GM19467 (cell line): ENCODE data around the gene GSC2.

Experiments used
- ATAC-seq: cut with Tn5 transposase; IDR thresholded peaks from one replicate; pipeline ENCODE4 v1.9.1; 2021; ENCODE audit warnings: mild to moderate bottlenecking, moderate library complexity; ENCODE audit not compliant: unreplicated experiment

Gene GSC2

GRCh38 chr22:19121631-19122142, 28.4 kb downstream of the GSC2 start:
- ATAC-seq = peak; percentile 23

- no peak for ATAC-seq
These were observed 29.1 kb downstream of the GSC2 start for GRCh38 chr22:19120829-19121630.

GRCh38 chr22:19119949-19120348, 30.1 kb downstream of the GSC2 start:
- ATAC-seq = no peak

GRCh38 chr22:19118329-19118880, 31.7 kb downstream of the GSC2 start:
- ATAC-seq = peak; percentile 39

GRCh38 chr22:19117111-19117512, 33.0 kb downstream of the GSC2 start:
- ATAC-seq = no peak

GRCh38 chr22:19115628-19116027, 34.5 kb downstream of the GSC2 start:
- ATAC-seq = no peak

GRCh38 chr22:19114984-19115552, 35.0 kb downstream of the GSC2 start:
- ATAC-seq = no peak

GRCh38 chr22:19113429-19113828, 36.7 kb downstream of the GSC2 start:
- ATAC-seq = no peak

GRCh38 chr22:19111584-19111983, 38.5 kb downstream of the GSC2 start:
- no peak for ATAC-seq

GRCh38 chr22:19111140-19111539, 39.0 kb downstream of the GSC2 start:
- no peak for ATAC-seq

GRCh38 chr22:19110646-19111045, 39.4 kb downstream of the GSC2 start:
- no peak for ATAC-seq

GRCh38 chr22:19110064-19110458, 40.0 kb downstream of the GSC2 start:
- ATAC-seq = no peak

GRCh38 chr22:19109198-19110063, 40.7 kb downstream of the GSC2 start:
- ATAC-seq = peak; percentile 77

GRCh38 chr22:19108807-19109197, 41.3 kb downstream of the GSC2 start:
- ATAC-seq = no peak

GRCh38 chr22:19107730-19108074, 42.4 kb downstream of the GSC2 start:
- ATAC-seq = no peak

GRCh38 chr22:19106886-19107729, 43.0 kb downstream of the GSC2 start:
- ATAC-seq = no peak

- no peak for ATAC-seq
These were observed 44.0 kb downstream of the GSC2 start for GRCh38 chr22:19105867-19106802.

- no peak for ATAC-seq
These were observed 44.6 kb downstream of the GSC2 start for GRCh38 chr22:19105456-19105855.
